ENCODE data around the gene NFE2L2.
"Not testable (repeated sequence)": the region's sequence is repeated elsewhere in the genome, so short reads cannot be mapped to it uniquely, and the experiment has no call there.

NFE2L2 gene

GRCh38 chr2:177279847-177280246 lies 15.3 kb upstream of the NFE2L2 start:
- no peak for DNase-seq

- DNase-seq, result no peak
Observed at GRCh38 chr2:177275743-177276055, 11.2 kb upstream of the NFE2L2 start.

GRCh38 chr2:177275040-177275742 lies 10.7 kb upstream of the NFE2L2 start:
- no peak for DNase-seq

- no peak for DNase-seq
Observed at GRCh38 chr2:177273408-177273807, 8.9 kb upstream of the NFE2L2 start.

- no peak for DNase-seq
Observed at GRCh38 chr2:177272765-177273164, 8.2 kb upstream of the NFE2L2 start.

- no peak for DNase-seq
Observed at GRCh38 chr2:177271981-177272666, 7.6 kb upstream of the NFE2L2 start.

GRCh38 chr2:177270531-177270930 lies 6.0 kb upstream of the NFE2L2 start:
- no peak for DNase-seq

- DNase-seq, result no peak
Observed at GRCh38 chr2:177268901-177269300, 4.4 kb upstream of the NFE2L2 start.

- DNase-seq, result no peak
Observed at GRCh38 chr2:177268187-177268871, 3.8 kb upstream of the NFE2L2 start.

GRCh38 chr2:177266955-177267354 lies 2.4 kb upstream of the NFE2L2 start:
- DNase-seq, result not testable (repeated sequence)

GRCh38 chr2:177265824-177266817 lies 1.6 kb upstream of the NFE2L2 start:
- DNase-seq, result no peak

- DNase-seq, result no peak
Observed at GRCh38 chr2:177264209-177264692, 276 bp downstream of the NFE2L2 start.

GRCh38 chr2:177263451-177264208 lies 897 bp downstream of the NFE2L2 start:
- peak; percentile 94 for DNase-seq

- no peak for DNase-seq
Observed at GRCh38 chr2:177262958-177263450, 1.5 kb downstream of the NFE2L2 start.

- DNase-seq, result no peak
Observed at GRCh38 chr2:177262092-177262491, 2.4 kb downstream of the NFE2L2 start.

- no peak for DNase-seq
Observed at GRCh38 chr2:177261116-177262060, 3.1 kb downstream of the NFE2L2 start.

- no peak for DNase-seq
Observed at GRCh38 chr2:177260379-177260778, 4.1 kb downstream of the NFE2L2 start.

- no peak for DNase-seq
Observed at GRCh38 chr2:177258059-177258458, 6.5 kb downstream of the NFE2L2 start.

- no peak for DNase-seq
Observed at GRCh38 chr2:177257471-177257870, 7.1 kb downstream of the NFE2L2 start.

- DNase-seq, result no peak
Observed at GRCh38 chr2:177256695-177257094, 7.8 kb downstream of the NFE2L2 start.

- DNase-seq, result no peak
Observed at GRCh38 chr2:177256026-177256425, 8.5 kb downstream of the NFE2L2 start.
